ENCODE results near the gene ECE2.

Gene ECE2

GRCh38 chr3:184241447-184242296 is 34.1 kb upstream of the ECE2 start:
- Histone ChIP-seq H3K27ac (ENCODE audit: low read depth, low read length) (no peak overlapping the region), H3K4me3 (ENCODE audit: low read length) (peak overlapping the region; percentile 24; the same call in 1 of the 2 replicates), H3K36me3 (ENCODE audit: insufficient read depth, low read length) (peaks cover 37% of the 10 kb centered on the region), H3K4me1 (ENCODE audit: insufficient read depth, low read length) (no peaks in the 10 kb centered on the region), H3K9ac (ENCODE audit: low read depth, low read length) (no peak overlapping the region), H3K9me3 (ENCODE audit: insufficient read depth, low read depth, low read length) (no peaks in the 10 kb centered on the region), H3K27me3 (ENCODE audit: insufficient read depth, low read length) (no peaks in the 10 kb centered on the region)
- 78% methylated on average over 46 of the region's 46 CpGs for WGBS

GRCh38 chr3:184242297-184242685 is 33.5 kb upstream of the ECE2 start:
- H3K4me3 ChIP-seq (ENCODE audit: low read length) = no peak overlapping the region
- no peak overlapping the region for H3K27ac ChIP-seq (ENCODE audit: low read depth, low read length)
- no peaks in the 10 kb centered on the region for H3K9me3 ChIP-seq (ENCODE audit: insufficient read depth, low read depth, low read length)
- no peaks in the 10 kb centered on the region for H3K27me3 ChIP-seq (ENCODE audit: insufficient read depth, low read length)
- peaks cover 37% of the 10 kb centered on the region for H3K36me3 ChIP-seq (ENCODE audit: insufficient read depth, low read length)
- H3K4me1 ChIP-seq (ENCODE audit: insufficient read depth, low read length) = no peaks in the 10 kb centered on the region
- no peak overlapping the region for H3K9ac ChIP-seq (ENCODE audit: low read depth, low read length)
- 97% methylated on average over 5 of the region's 5 CpGs for WGBS

DNA sequence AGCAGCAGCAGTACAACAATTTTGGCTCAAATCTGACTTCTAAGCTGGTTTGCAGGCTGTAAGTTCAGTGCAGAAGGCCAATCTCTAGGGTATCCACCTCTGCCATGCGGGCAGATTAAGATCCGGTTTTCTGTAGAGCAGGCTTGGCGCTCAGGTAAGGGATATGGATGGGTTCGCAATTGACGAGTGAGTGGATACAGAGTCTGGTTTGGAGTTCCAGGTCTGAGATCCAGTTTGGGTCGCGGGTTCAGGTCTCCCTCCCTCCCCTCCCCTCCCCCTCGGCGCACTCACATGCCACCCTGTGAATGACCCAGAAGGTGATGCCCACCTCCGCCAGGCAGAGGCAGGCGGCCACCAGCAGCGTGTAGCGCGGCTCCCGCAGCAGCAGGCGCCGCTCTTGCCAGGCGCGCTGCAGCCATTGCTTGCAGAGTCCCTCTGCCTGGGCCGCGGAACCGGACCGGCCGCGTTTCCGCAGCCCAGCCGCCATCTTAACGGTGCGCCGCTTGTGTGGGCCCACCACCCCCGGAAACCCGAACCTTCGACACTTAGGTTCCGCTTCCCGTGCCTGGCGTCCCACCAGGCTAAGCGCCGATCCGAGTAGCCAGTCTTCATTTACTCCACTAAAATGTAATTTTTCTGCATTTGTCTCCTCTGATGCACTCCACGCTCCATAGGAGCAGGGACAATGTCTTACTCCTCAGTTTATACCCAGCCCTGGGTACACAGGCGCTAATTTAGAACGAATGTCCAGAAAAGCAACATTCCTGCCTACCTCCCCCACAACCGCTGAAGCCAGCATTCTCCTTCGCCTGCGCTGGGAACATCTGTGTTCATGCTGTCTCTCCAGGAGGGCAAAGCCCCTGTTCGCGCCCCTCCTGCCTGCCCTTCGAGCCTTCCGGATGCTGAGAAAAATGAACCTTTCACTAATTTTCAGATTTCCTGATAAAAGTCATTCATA is 27.1 kb upstream of the ECE2 start, which contains the start of gene ALG3:
Gene ALG3 (minus strand): TSS at position 509 of the 958 bp plus-strand sequence. CDS start 22 bp downstream, at position 487.
- Histone ChIP-seq H3K27me3 (ENCODE audit: insufficient read depth, low read length) (no peaks in the 10 kb centered on the region), H3K9me3 (ENCODE audit: insufficient read depth, low read depth, low read length) (no peaks in the 10 kb centered on the region), H3K4me3 (ENCODE audit: low read length) (peak within 1 kb of the TSS; percentile 80), H3K4me1 (ENCODE audit: insufficient read depth, low read length) (no peaks in the 10 kb centered on the region), H3K27ac (ENCODE audit: low read depth, low read length) (peak within 1 kb of the TSS; percentile 90), H3K9ac (ENCODE audit: low read depth, low read length) (peak within 1 kb of the TSS; percentile 95), H3K36me3 (ENCODE audit: insufficient read depth, low read length) (peaks cover 21% of the 10 kb centered on the region)
- under 1% methylated on average over 49 of the region's 49 CpGs for WGBS

DNA sequence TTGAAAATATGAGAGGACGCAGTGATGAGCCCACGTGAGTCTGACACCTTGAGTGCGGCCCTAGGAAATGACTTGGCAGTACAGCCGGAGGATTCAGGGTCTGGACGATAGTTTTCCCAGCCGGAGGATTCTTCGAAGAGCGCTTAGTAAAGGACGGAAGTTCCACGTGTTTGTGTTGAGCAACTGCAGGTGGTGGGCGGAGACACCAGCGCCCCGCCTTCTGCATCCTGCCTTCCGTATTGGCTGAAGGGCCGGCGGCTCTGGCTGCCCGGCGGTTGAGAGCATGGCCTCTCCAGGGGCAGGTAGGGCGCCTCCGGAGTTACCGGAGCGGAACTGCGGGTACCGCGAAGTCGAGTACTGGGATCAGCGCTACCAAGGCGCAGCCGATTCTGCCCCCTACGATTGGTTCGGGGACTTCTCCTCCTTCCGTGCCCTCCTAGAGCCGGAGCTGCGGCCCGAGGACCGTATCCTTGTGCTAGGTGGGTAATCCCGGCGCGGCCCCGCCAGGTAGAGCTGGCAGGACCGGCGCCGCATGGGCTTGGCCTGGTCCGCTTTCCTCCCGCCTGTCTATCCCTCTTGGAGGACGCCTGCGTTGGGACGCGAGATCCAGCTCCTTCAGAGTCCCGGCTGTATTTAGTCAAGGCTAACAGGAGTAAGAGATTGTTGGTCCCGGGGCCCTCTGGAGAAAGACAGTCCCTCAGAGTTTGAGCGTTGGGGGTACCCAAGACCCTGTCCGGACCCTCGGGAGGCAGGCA is 26.2 kb upstream of the ECE2 start, which contains the start of gene EEF1AKMT4:
Gene EEF1AKMT4 (plus strand): TSS at position 261 of the 755 bp plus-strand sequence. CDS start 23 bp downstream, at position 284.
- H3K9ac ChIP-seq (ENCODE audit: low read depth, low read length) = peak within 1 kb of the TSS; percentile 95
- no peaks in the 10 kb centered on the region for H3K27me3 ChIP-seq (ENCODE audit: insufficient read depth, low read length)
- H3K27ac ChIP-seq (ENCODE audit: low read depth, low read length) = peak within 1 kb of the TSS; percentile 90
- under 1% methylated on average over 54 of the region's 54 CpGs for WGBS
- peak within 1 kb of the TSS; percentile 80 for H3K4me3 ChIP-seq (ENCODE audit: low read length)
- no peaks in the 10 kb centered on the region for H3K4me1 ChIP-seq (ENCODE audit: insufficient read depth, low read length)
- H3K9me3 ChIP-seq (ENCODE audit: insufficient read depth, low read depth, low read length) = no peaks in the 10 kb centered on the region
- peaks cover 12% of the 10 kb centered on the region for H3K36me3 ChIP-seq (ENCODE audit: insufficient read depth, low read length)

- Histone ChIP-seq H3K9me3 (ENCODE audit: insufficient read depth, low read depth, low read length) (no peaks in the 10 kb centered on the region), H3K4me3 (ENCODE audit: low read length) (peak overlapping the region; percentile 80), H3K27ac (ENCODE audit: low read depth, low read length) (no peak overlapping the region; the same call in 1 of the 2 replicates), H3K4me1 (ENCODE audit: insufficient read depth, low read length) (no peaks in the 10 kb centered on the region), H3K27me3 (ENCODE audit: insufficient read depth, low read length) (no peaks in the 10 kb centered on the region), H3K9ac (ENCODE audit: low read depth, low read length) (peak overlapping the region; percentile 71), H3K36me3 (ENCODE audit: insufficient read depth, low read length) (peaks cover 5% of the 10 kb centered on the region)
- 17% methylated on average over 19 of the region's 20 CpGs for WGBS
Observed at GRCh38 chr3:184250167-184250828, 25.5 kb upstream of the ECE2 start.

DNA sequence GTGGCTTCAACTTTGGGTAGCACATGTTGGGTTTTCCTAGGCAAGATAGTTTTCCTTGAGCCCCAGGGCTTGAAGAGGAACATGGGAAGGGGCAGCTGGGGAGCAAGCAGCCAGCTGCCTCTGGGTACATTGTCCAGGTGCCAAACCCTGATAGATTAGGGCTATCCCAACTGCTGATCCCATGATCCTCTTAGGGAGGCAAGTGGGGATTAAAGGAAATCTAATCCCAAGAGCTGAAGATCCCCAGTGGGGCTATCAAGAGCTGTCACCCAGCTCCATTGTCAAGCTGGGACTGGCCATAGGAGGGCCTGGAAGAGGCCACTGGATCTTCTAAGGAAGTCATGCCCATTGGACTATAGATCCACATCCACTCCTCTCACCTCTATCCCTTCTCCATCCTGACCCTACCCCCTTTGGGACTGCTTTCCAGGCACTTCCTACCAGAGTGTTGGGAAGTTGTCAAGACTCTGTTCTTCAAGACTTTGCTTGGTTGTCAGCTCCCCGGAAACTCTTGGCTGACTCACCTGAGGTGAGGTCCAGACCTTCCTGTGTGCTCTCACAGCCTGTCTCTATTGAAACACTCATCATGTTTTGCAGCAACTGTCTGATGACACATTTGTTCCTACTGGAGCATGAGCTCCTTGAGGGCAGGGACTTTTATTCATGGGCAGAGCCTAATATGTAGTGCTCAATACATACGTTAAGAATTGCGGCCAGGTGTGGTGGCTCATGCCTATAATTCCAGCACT is 20.4 kb upstream of the ECE2 start:
- Histone ChIP-seq H3K4me3 (ENCODE audit: low read length) (no peak overlapping the region), H3K36me3 (ENCODE audit: insufficient read depth, low read length) (no peaks in the 10 kb centered on the region), H3K27me3 (ENCODE audit: insufficient read depth, low read length) (peaks cover 27% of the 10 kb centered on the region), H3K4me1 (ENCODE audit: insufficient read depth, low read length) (no peaks in the 10 kb centered on the region), H3K9ac (ENCODE audit: low read depth, low read length) (no peak overlapping the region), H3K9me3 (ENCODE audit: insufficient read depth, low read depth, low read length) (no peaks in the 10 kb centered on the region), H3K27ac (ENCODE audit: low read depth, low read length) (no peak overlapping the region)
- WGBS = 95% methylated on average over 3 of the region's 3 CpGs

- Histone ChIP-seq H3K4me1 (ENCODE audit: insufficient read depth, low read length) (no peaks in the 10 kb centered on the region), H3K27me3 (ENCODE audit: insufficient read depth, low read length) (peaks cover 42% of the 10 kb centered on the region), H3K4me3 (ENCODE audit: low read length) (no peak overlapping the region), H3K9me3 (ENCODE audit: insufficient read depth, low read depth, low read length) (no peaks in the 10 kb centered on the region), H3K27ac (ENCODE audit: low read depth, low read length) (no peak overlapping the region), H3K36me3 (ENCODE audit: insufficient read depth, low read length) (no peaks in the 10 kb centered on the region), H3K9ac (ENCODE audit: low read depth, low read length) (no peak overlapping the region)
- 91% methylated on average over 22 of the region's 23 CpGs for WGBS
Observed at GRCh38 chr3:184257083-184257915, 18.5 kb upstream of the ECE2 start.

GRCh38 chr3:184258926-184259325 is 16.9 kb upstream of the ECE2 start:
- Histone ChIP-seq H3K9ac (ENCODE audit: low read depth, low read length) (no peak overlapping the region), H3K36me3 (ENCODE audit: insufficient read depth, low read length) (no peaks in the 10 kb centered on the region), H3K27ac (ENCODE audit: low read depth, low read length) (no peak overlapping the region), H3K4me1 (ENCODE audit: insufficient read depth, low read length) (no peaks in the 10 kb centered on the region), H3K27me3 (ENCODE audit: insufficient read depth, low read length) (peaks cover 55% of the 10 kb centered on the region), H3K9me3 (ENCODE audit: insufficient read depth, low read depth, low read length) (no peaks in the 10 kb centered on the region), H3K4me3 (ENCODE audit: low read length) (no peak overlapping the region)
- 86% methylated on average over 5 of the region's 5 CpGs for WGBS

GRCh38 chr3:184259396-184259877 is 16.4 kb upstream of the ECE2 start:
- H3K27ac ChIP-seq (ENCODE audit: low read depth, low read length) = no peak overlapping the region
- H3K36me3 ChIP-seq (ENCODE audit: insufficient read depth, low read length) = no peaks in the 10 kb centered on the region
- H3K27me3 ChIP-seq (ENCODE audit: insufficient read depth, low read length) = peaks cover 58% of the 10 kb centered on the region
- no peaks in the 10 kb centered on the region for H3K9me3 ChIP-seq (ENCODE audit: insufficient read depth, low read depth, low read length)
- 17% methylated on average over 28 of the region's 28 CpGs for WGBS
- H3K4me3 ChIP-seq (ENCODE audit: low read length) = no peak overlapping the region; the same call in 1 of the 2 replicates
- H3K9ac ChIP-seq (ENCODE audit: low read depth, low read length) = no peak overlapping the region
- H3K4me1 ChIP-seq (ENCODE audit: insufficient read depth, low read length) = no peaks in the 10 kb centered on the region

All from HUES64 (cell line).